Colon (tissue), 2 donors: ENCODE data around the gene LYPD4.
A peak's percentile ranks its signal among the peaks of the same experiment; 100 is the strongest.
"Not testable (repeated sequence)": the region's sequence is repeated elsewhere in the genome, so short reads cannot be mapped to it uniquely, and the experiment has no call there.

ENCODE experiments used
- FAIRE-seq: peaks from 2 replicates; lab custom pipeline; 2012; peaks lifted over from hg19 to GRCh38; lab: Jason Lieb, UNC
- donor health status: control.
- donor health status: control.

LYPD4 gene

DNA sequence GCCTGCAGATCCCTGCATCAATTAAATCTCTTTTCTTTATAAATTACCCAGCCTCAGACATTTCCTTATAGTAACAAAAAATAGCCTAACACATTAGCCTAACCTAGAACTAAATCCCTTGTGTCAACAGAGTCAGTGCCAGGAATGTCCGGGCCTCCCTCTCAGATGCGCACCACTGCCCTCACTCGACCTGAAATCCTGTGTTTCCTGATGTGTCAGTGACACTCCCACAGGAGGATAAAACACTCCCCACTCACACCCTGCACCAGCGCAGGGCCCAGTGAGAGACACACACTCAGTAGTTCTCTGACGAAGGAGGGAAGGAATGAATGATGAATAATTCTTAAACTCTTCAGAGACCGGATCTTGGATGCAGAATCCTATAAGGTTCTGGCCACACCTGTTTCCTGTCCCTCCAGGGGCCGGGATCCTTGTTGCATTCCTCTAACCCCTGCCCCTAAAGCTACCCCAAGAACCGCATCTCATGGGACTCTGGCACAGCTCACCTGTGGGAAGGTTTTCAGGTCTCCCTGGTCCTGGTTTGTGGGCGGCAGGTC lies 45.0 kb downstream of the LYPD4 start:
- no peak for FAIRE-seq

DNA sequence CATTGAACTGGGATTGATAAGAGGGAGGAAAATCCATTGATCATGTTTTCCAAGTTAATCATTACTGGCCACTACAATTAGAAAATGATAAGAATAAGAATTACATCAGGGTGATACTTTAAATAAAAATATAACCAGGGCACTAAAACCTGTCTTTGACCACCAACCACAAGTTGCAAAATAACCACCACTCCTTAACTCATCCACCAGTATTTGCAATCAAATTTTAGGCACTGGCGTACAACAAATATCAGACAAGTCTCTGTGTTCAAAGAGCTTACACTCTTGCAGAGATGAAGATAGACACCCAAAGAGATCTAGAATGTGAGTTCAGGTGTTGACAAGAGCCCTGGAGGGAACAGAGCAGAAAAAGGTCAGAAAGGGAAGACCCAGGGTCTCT lies 47.6 kb downstream of the LYPD4 start:
- FAIRE-seq: no peak

DNA sequence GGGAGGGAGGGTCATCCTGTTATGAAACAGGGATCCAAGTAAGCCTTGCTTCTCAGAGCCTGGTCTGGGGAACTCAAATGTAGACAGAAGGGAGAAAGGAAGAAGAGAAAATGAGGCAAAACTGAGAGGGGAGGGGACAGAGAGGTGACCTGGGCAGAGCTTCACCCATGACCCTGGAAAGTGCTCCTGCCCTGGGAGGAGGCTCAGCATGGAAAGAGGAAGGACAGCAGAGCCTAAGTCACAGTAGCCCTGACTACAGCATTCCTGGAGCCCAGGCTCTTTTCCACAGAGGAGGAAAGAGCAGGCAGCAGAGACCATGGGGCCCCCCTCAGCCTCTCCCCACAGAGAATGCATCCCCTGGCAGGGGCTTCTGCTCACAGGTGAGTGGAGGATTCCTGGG lies 48.1 kb downstream of the LYPD4 start, which contains the start of gene CEACAM3:
TSS of gene CEACAM3 (plus strand) at position 226 of the 400 bp plus-strand sequence. CDS start at position 317, 91 bp downstream.
- no peak for FAIRE-seq

DNA sequence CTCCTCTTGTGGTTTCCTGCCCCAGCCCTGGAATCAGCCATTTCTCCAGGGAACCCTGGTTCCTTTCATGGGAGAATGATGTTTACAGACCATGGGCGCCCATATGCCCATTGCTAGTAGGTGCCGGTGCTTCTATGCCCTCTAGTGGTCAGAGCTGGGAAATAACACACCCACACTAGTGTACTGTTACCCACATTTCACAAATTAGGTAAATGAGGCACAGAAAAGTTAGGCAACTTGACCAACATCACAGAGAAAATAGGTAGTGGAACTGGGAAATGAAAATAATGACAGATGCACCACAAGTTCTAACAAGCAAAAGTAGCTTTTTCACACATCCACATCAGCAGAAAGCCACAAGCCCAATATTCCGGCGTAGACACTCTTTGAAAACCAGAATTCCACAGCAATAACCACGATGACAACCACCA lies 49.4 kb downstream of the LYPD4 start:
- no peak for FAIRE-seq

DNA sequence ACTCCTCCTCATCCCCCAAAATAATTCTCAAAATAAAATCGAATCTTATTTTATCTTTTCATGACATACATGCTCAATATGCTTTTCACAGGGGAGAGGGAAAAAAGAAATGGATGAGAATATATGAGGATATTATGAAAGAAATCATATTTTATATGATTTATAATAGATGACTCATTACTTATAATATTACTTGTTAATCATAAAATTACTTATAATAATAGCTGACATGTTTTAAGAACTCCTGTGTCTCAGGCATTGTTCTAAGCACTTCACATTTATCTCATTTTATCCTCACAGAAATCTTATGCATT lies 51.1 kb downstream of the LYPD4 start:
- FAIRE-seq: peak; percentile 68

DNA sequence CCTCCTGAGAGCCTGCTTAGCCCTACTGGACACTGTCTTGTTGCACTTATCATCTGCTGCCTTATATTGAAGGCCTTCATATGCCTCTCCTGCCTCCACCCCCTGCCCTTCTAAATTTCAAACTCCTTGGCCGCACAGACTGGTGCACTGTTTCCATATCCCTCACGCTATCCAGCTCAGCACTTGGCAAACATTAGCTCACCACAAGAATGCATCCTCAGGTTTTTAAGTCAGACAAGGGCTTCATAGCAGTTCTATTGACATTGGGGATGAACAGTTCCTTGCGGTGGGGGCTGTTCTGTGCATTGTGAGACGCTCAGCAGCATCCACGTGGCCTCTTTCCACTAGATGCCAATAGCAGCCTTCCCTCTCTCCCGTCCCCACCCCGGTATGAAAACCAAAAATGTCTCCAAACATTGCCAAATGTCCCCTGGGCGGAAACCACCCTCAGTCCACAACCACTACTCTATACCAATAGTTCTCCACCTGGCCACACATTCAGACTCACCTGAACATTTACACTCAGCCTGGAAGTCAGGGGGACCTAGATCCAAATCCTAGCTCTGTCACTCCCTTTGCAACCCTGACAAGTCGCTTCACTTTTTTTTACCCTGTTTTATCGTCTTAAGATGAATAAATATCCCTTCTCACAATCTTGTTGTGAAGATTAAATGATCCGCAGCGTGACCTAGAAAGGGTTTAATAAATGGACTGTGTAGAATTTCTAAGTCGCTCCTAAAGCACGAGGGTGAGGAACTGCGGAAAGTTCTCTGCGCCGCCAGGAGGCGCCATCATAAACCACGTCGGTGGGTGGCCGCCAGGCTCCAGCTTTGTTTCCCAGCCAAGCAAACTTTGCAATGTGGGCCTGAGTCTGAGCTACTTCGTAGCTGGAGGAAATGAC lies 51.7 kb downstream of the LYPD4 start:
- no peak for FAIRE-seq

DNA sequence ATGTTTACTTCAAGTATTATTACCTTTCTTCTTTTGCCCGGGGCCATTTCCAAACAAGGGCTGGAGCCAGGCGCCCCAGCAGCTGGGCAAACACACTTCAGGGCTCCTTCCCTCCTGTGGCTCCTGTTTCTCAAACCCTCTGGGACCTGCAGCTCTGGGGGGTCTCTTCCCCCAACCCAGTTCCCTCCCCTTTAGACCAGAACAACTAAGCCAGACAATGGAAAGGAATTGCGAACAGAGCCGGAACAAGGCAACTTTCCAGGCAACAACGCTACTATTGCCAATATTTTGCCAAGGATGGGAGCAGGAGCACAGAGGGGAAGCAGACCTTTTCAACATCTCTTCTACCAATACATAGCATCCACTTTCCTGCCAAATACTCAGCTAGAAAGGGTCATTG lies 55.4 kb downstream of the LYPD4 start:
- not testable (repeated sequence) for FAIRE-seq

DNA sequence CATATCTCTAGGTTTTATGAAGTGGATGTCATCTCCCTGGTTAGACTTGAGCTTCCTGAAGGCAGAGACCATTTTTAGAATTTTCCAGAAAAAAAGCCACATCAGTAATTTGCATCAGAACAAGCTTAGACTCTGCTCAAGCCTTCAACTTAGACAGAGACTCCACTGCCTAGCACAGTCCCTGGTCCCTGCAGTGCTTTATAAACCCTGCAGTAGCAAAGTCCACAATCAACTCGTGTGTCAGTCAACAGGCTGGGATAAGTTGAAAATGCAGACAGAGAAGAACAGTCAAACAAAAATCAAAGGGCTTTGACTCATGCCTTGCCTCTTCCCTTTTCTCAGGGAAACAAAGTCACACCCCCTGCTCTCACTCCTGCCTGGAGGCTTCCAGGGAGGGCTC lies 56.0 kb downstream of the LYPD4 start:
- peak; percentile 18 for FAIRE-seq
